ENCODE measurements around the gene TTC13.

TTC13 gene

DNA sequence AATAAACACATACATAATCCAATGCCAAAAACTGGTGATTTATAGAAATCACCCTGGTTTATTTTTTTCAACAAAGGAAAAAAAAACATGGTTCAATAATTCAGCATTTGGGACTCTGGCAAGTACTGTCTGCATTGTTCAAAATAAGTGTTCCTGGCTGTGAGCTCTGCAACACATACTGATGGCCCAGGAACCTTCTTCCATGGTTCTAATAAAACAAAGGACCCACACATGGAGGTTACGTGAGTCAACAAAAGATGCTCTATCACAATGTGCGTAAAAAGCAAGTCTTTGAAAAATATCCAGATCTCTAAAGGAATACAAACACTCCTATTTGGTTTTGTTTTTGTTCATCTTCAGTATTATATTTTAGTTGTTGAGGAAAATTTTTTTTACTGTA is 72.4 kb downstream of the TTC13 start:
- DNase-seq (ENCODE audit: low read depth): no peak

DNA sequence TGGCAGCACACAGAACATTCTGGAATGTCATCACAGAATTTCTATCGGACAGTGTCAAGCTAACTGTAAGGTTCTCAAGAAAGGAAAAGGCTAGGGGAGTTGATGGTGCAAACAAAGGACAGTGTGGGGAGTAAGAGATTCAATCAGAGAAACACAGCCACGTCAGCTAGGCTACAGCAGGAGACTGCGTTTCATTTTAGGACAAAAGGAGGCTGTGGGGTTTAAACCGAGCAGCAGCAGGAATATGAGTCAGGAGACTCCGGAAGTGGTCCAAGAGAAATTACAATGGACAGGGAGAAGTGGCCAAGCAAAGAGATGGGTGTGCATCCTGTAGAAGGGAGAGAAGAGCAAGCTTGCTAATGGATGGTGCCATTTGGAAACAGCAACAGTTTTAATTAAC is 72.9 kb downstream of the TTC13 start:
- DNase-seq (ENCODE audit: low read depth): no peak

DNA sequence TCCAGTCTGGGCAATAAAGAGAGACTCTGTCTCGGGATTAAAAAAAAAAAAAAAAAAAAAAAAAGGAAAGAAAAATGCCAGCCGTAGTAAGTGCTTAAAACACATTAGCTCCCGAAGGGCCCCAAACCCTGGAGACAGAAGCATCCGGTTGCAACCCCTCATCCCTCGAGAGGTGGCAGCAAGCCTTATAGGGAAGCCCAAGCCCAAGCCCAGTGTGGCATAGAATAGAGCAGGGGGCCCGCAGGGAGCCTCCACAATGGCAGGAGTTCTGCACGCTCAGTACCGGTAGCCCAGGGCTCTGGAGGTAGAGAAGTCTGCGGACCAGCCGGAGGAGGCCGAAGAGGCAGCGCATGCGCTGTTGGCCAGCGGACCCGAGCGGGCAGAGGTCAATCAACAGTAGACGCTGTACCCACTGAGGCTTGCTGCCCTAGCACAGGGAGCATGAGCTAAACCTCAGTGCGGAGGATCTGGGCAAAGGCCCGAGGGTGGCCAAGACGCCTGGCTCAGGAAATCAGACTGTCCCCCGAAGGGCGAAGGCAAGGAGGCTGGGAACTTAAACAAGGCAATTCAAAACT is 76.2 kb downstream of the TTC13 start:
- no peak for DNase-seq (ENCODE audit: low read depth)

DNA sequence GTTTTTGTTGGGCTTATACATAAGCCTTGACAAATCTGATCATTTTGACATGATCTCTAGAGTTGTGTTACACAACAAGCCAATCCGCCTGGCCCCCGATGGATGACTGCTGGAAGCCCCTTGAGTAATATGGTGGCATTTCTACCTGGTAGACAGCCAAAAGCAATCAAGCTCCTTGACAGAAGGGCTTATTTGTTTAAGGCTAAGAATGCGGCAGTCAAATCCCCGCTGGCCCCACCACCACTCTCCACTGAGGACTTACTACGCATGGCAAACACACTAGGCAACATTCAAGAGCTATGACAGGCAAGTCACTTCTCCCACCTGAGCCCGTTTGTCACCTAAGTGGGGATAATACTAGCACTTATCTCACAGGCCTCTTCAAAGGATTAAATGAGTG is 77.0 kb downstream of the TTC13 start:
- no peak for DNase-seq (ENCODE audit: low read depth)

DNA sequence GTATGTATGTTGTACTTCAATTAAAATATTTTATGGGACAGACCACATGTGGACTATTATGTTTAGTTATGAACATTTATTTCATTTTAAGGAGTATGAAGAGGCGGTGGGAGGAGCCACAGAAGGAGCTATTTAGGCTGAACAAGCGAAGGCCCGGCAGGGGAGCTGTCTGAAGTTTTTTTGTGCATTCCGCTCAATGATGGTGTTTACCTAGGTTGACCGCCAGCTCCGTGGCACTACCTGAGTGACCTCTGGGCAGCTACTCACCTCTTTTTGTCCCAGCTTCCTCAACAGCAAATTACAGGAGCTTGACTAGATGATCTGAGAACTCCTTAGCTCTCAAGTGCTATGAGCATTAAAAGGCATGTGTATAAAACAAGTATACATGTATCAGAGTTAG is 77.7 kb downstream of the TTC13 start:
- DNase-seq (ENCODE audit: low read depth): no peak

DNA sequence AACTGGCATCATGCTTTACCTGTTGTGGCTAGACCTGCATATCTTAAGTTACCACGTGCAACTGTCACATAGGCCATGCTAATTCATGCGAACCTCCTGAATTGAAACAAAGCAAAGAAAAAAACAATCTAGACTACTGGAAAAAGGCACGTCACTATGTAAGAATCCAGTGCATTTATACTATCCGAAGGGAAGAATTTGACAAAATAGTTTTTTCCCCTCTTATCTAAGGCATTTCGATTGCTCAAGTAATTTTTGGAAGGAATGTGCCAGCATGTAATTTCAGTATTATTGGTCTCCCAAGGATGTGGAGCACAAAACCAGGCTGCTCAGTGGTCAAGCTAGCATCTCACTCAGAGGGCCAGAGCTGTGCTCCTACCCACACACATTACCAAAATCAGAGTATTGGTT is 78.8 kb downstream of the TTC13 start:
- DNase-seq (ENCODE audit: low read depth): no peak

DNA sequence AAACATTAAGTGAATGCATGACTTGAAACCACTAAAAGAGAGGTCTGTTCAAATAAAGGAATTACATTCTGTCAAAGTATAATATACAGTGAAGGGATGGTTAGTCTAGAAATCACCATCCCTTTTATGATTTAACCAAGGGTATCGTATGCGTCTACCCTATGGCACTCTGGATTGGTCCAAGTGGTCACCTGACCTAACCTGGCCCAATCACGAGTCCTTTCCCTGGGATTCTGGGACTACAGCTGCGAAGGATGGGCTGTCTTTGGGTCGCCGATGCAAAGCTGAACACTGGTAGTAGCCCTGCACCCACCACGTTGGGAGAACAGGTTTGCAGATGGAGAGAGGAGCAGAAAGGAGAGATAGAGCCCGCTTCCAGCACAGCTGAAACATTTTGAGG is 79.9 kb downstream of the TTC13 start:
- DNase-seq (ENCODE audit: low read depth): no peak

DNA sequence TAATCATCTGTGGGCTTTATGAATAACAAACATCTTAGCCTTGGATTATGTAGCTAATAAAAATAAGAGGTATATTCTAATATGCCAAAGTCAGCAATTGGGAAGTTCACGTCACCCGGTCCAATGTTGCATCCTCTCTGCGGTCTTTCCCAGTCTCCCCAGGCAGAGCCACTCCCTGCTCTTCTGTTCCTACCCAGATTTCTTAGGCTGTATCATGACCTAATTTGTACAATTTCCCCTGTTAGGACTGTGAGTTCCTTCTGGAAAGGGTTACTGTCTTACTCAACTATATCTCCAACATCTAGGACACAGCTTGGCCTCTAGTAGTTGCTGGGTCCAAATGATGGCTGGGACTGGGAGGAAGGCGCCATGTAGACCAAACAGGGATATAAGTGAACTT is 80.5 kb downstream of the TTC13 start:
- no peak for DNase-seq (ENCODE audit: low read depth)

DNA sequence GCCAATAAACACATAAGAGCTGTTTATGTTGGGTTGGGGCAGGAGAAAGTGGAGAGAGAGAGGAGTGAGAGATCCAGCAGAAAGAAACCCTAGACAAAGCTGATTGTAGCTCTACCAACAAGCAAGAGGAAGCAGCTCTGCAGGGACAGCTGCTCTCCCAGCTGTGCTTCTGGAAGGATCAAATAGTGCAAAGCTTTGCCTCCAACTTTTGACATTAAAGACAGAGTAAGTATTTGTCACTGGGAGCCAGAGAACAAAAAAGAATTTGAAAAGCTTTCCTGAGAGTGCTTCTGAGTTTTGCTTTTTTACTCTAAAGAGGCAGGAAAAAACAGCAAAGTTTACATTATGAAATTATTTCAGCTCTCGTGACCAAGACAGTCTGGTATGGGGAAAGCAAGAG is 81.9 kb downstream of the TTC13 start:
- DNase-seq (ENCODE audit: low read depth): no peak

DNA sequence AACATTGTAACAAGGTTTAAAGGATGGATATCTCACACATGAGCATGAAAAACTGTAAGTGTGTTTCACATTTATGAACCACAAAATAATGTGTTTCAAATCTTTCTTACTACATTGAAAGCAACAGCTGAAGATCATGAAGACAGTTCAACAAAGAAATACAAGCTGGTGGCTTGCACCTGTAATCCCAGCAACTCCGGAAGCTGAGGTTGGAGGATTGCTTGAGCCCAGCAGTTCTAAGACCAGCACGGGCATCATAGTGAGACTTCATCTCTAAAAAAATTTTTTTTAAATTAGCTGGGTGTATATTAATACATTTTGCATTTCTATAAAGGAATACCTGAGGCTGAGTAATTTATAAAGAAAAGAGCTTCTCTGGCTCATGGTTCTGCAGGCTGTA is 83.2 kb downstream of the TTC13 start:
- DNase-seq (ENCODE audit: low read depth): no peak

DNA sequence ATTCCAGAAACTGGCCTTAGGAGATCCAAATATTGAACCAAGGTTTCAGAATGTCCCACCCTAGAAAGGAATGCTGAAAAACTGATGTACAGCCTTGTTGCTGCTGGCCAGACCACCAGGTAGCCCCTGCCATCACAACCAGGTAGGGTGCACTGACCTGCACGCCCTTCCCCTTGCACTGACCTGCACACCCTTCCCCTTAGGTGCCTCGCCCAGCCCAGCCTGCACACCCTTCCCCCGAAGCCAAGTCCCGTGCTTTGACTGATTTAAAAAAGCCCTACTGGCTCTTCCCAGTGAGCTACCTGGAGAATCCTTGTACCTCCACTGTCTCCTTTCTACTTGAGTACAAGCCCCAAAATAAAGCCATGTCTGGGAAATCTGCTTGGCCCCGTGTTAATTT is 84.0 kb downstream of the TTC13 start:
- DNase-seq (ENCODE audit: low read depth): no peak

DNA sequence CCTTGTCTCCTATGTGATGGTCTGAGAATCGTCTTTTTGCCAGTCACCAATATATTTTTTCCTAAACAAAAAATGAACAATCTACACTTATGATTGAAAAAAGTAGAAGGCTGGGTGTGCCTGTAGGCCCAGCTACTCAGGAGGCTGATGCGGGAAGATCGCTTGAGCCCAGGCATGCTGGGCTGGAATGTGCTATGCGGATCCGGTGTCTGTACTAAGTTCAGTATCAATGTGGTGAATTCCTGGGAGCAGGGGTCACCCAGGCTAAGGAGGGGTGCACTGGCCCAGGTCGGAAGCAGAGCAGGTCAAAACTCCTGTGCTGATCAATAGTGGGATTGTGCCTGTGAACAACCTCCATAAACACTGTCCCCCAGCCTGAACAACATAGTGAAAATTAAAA is 84.6 kb downstream of the TTC13 start:
- DNase-seq (ENCODE audit: low read depth): no peak

DNA sequence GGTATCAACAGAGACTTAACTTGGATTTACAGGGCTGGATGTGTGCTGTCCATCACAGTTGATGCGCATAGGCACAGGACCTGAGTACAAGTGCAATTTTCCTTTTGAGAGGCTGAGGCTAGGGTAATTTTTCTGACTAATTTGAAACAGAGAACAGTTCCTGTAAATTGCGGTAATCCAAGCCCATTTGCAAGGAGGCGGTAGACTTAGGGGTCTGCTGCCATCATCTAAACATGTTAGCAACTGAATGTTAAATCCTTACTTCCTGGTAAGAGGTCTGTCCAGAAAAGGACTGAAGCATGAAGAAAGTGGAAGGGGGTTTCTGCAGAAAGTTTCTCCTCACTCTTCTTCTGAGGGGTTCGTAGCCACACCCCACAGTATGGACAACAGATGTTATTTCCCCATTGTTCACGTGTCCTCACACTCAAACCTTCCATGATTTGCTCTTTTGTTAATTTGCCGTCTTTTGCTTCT is 86.6 kb downstream of the TTC13 start:
- DNase-seq (ENCODE audit: low read depth): no peak

DNA sequence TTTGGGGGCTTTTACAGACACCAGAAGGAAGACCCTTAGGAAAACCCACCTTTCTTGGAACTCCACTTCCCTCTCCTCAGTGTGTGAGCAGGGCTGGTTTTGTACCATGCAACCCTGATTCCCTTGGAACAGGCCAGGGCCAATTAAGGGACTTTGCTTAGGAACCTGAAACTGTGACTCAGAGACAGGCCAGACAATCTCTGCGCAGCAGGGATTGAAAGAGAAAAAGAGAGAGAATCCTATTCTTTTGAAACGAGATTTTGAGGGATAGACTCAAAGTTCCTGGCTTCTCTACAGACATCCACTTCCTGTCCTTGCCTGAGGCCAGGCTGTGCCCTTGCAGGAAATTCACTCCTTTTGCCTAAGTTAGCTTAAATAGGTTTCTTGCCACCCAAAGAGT is 87.2 kb downstream of the TTC13 start:
- no peak for DNase-seq (ENCODE audit: low read depth)

DNA sequence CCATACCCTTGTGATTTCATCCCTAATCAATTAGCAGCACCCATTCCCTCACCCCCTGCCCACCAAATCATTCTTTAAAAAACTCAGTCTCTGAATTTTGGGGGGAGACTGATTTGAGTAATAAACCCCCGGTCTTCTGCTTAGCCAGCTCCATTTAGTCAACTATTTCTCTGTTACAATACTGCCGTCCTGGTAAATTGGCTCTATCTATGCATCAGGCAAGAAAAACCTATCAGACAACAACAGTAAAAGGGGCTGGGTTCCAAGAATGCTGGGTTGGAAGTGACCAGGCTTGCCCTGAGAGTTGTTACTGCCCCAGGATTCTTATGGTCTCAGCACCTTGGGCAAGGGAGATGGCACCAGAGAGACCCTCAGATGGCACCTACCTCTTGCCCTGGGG is 94.0 kb downstream of the TTC13 start:
- no peak for DNase-seq (ENCODE audit: low read depth)

DNA sequence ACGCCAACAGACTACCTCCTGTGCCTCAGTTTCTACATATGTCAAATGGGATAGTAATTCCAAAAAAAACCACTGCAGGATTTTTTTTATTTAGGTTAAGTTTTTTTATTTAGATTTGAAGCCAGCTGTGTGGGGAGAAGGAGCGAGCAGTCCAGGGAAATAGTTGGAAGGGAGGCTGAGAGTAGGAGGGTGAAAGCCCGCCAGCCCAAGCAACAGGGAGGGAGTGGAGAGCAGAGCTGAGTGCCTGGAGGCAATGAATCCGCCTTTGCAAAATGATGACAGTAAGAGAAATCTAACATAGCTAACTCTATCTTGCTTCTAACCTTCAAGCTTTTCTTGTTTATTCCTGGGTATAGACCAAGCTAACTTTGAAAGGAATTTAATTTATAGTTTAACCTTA is 94.7 kb downstream of the TTC13 start:
- DNase-seq (ENCODE audit: low read depth): no peak

DNA sequence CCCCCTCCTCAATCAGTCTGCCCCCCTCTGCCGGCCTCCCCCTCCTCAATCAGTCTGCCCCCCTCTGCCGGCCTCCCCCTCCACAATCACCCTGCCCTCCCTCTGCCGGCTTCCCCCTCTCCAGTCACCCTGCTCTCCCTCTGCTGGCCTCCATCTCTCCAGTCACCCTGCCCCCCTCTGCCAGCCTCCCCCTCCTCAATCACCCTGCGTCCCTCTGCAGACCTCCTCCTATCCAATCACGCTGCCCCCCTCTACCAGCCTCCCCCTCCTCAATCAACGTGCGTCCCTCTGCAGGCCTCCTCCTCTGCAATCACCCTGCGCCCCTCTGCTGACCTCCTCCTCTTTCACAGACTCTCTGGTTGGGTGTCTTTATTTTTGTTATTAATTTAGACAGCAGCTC is 98.9 kb downstream of the TTC13 start:
- DNase-seq (ENCODE audit: low read depth): no peak

DNA sequence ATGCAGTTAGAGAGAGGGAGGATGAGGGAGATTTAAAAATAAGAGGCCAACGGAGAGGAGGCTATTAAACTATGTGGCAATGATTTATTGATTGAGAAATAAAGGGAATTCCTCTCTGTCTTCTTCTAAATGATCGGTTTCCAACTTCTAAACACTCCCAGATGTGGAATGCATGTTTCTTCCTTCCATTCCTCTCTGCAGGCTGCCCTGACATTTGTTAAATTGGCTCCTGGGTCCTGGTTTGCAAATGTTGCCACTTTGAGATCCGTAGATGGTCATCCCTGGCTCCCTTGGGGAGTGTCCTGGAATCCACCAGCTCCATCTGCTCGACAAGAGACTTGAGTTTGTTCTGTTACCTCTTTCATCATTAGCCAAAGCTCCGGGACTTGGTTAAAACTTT is 100.1 kb downstream of the TTC13 start:
- DNase-seq (ENCODE audit: low read depth): no peak

DNA sequence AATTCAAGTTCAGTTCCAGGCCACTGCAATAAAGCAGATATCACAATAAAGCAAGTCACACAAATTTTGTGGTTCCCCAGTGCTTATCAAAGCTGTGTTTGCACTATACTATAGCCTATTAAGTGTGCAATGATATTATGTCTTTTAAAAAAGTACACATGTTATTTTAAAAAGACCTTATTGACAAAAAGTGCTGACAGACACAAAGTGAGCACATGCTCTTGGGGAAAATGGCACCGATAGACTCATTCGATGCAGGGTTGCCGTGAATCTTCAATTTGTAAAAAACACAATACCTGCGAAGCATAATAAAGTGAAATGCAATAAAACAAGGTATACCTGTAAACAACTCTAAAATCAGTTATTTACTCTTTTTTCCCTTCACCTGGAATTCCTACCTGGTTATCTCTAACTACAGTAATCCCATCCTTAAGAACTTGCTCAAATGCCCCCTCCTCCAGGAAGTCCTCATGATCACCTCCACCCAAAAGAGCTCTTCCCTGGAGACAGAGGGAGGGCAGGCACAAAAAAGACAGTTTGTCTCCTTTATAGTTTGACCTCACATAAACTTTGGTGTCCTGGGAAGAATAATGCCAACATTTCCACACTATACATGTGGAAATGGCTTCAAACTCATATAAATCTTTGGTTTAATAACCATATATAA is 100.6 kb downstream of the TTC13 start:
- DNase-seq (ENCODE audit: low read depth): no peak

DNA sequence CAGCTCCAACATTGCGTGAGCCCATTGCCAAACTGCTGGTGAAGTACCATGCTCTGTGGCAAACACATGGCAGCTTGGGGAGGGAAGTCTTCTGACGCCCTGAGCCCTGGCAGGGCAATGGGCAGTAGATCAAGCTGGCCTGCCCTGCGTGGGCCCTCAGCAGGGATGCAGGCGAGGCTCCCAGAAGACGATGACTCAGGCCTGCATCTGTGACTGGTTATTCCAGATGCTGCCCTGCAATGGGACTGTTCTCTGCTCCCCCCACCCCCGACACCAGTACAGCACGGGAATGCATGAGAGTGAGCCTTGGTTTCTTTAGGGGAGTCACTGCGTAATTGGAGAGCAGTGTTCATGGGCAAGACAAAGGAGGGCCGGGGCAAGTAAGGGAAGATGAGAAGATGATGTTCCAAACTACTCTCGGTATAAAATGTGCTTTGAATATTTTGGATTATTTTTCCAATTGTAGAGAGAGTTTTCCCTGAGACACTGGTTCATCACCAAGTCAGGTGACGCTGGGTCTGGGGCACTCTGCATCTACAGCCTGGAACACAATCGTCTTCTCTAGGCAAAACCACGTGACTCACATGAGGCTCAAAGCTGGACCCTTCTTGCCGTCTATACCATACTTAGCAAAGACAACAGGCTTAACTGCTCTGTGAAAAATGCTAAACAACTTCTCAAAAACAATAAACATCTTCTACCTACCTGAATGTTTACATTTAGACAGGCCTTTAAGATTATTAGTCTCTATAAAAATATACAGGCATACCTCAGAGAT is 101.3 kb downstream of the TTC13 start:
- DNase-seq (ENCODE audit: low read depth): no peak

DNA sequence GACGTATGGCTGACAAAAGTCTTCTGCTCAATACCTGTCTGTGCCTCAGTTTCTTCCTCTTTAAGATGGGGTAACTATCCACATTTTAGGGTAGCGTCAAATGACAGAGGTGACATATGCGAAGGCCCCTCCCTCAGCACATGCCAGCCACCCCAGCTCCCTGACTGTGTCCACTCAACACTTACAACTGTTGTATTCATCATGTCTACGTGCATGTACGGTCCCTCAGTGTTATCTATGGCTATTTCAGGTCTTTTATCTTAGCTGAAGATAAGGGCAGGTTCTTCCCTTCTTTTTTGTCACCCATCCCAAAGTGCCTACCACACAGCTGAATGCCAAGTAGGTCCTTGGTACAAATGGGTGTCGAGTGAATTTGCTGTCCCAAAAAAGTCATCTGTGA is 102.0 kb downstream of the TTC13 start:
- DNase-seq (ENCODE audit: low read depth): no peak

DNA sequence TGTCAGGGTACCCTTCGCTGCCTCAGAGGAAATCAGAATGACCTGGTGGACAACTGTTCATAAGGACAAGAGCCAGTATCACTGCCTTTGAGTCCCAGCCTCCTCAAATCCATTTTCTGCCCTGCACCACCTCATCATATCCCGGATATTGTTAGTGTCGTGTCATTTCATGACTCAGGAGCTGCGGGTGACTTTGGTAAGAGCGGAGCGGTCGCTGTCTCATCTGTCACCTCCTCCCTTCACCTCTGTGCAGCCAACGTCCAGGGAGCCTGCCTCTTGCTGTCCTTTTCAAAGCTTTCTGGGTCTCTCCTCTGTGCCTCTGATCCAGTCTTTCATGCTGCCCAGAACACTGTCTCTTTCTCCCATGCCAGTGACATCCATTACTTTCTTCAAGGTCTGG is 103.3 kb downstream of the TTC13 start:
- DNase-seq (ENCODE audit: low read depth): no peak

DNA sequence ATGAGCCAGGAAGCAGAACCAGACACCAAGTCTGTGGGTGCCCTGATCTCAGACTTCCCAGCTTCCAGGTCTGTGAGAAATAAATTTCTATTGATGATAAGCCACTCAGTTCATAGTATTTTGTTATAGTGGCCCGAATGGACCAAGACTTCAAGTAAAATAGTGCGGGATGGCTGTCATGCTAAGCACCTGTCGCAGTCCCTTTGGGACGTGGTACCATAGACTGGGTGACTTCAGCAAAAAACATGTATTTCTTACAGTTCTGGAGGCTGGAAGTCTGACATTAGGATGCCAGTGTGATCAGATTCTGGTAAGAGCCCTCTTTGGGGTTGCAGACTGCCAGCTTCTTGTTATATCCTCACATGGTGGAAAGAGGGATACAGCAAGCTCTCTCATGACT is 107.7 kb downstream of the TTC13 start:
- no peak for DNase-seq (ENCODE audit: low read depth)

DNA sequence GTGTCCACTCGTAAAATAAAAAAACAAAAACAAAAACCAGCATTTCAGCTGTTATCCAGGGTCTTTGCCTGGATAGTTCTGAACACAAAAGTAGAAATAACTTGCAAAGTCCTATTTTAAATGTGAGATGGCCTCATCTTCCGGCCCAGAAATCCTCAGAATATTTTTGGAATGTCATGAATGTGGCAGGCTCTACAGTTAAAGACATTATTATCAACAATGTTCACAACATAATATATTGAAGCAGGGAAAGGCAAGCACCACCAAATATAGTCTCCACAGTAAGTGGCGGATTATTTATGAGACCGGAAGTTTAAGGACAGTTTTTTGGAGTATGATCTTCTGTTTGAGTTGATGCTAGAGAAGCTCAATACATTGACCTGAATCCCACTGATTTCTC is 109.2 kb downstream of the TTC13 start:
- DNase-seq (ENCODE audit: low read depth): no peak
